Adrenal gland (tissue), 12 donors: ENCODE measurements around the gene CD180. TPM values are rescaled to one million over a fixed set of nuclear protein-coding genes. Genes with fewer than 3 reads are reported as not detected.
A peak's percentile ranks its signal among the peaks of the same experiment; 100 is the strongest.

Experiments
- DNase-seq, 7 donors: peaks; one replicate each; pipeline ENCODE4 v3.0.0-alpha.2; 2019 to 2020
- H3K27ac ChIP-seq, 5 donors: fragments of 200-600 bp; sonication (generic) in 4 of 5; 1 replicate in 3 of 5; 2 replicates in 2 of 5; pipeline versions ENCODE4 v1.5.1 to v1.8.0; 2016 to 2020; ENCODE audit warnings: mild to moderate bottlenecking in 1 of 5
- H3K27me3 ChIP-seq: fragments of 200-600 bp; 2 replicates; pipeline ENCODE4 v1.8.0; 2021
- H3K36me3 ChIP-seq, 2 donors: fragments of 200-600 bp; replicated peaks in 1 of 2; 1 replicate in 1 of 2; 2 replicates in 1 of 2; pipeline versions ENCODE4 v1.5.1 to v1.8.0; 2018 to 2022
- H3K4me1 ChIP-seq, 2 donors: fragments of 200-600 bp; replicated peaks in 1 of 2; 1 replicate in 1 of 2; 2 replicates in 1 of 2; pipeline versions ENCODE4 v1.5.1 to v1.8.0; 2018 to 2021
- H3K4me3 ChIP-seq, 4 donors: fragments of 200-600 bp; sonication (generic) in 3 of 4; one replicate each; pipeline ENCODE4 v1.5.1; 2016 to 2018
- H3K9me3 ChIP-seq, 3 donors: fragments of 200-600 bp; sonication (generic) in 1 of 3; replicated peaks in 1 of 3; 1 replicate in 2 of 3; 2 replicates in 1 of 3; pipeline versions ENCODE4 v1.5.1 to v1.8.0; 2016 to 2021
- POLR2A ChIP-seq, 2 donors: fragments of 450-650 bp; IDR thresholded peaks; one replicate each; pipeline ENCODE4 v1.6.1; 2017; ENCODE audit warnings: antibody characterized with exemption in 2 of 2, mild to moderate bottlenecking in 2 of 2, moderate library complexity in 1 of 2
- WGBS, 4 donors: extraction: QIAGEN DNeasy Blood & Tissue Kit in 2 of 4; methylation state at CpG; one replicate each; pipeline versions ENCODE4 v1.1.5 to v1.1.7; 2013 to 2017; 5-methylcytosine and 5-hydroxymethylcytosine counted together
- intact Hi-C, 2 donors: fragments of 100-400 bp; cut with DNase I; formaldehyde crosslinking; loops; one replicate each; pipeline versions ENCODE4 v1.14.1 to v1.15.0; 2022 to 2023
- polyA plus RNA-seq, 3 donors: library from polyadenylated mRNA; stranded (reverse); fragments of 200-250 nt in 2 of 3; fragments of 350-450 nt in 1 of 3; fragmentation: Illumina TruSeq in 1 of 3; extraction: RNeasy Lipid Tissue Mini Kit (QIAGEN cat#74804) in 1 of 3; gene quantifications; one replicate each; pipeline ENCODE4 v1.2.3, GENCODE V29; 2013 to 2014
- total RNA-seq, 9 donors: library from RNA; depleted of rRNA in 4 of 9; stranded (reverse); fragments of >200 nt in 4 of 9; fragments of 120-200 nt in 1 of 9; fragmentation: NEBNext Ultra II Directional in 1 of 9; extraction: Animal tissue kit (Norgen Biotek cat#: 25700) in 1 of 9; gene quantifications; one replicate each; pipeline versions ENCODE4 v1.1.0 to v1.2.4, GENCODE V29; 2013 to 2023
- TF ChIP-seq, protein P1 (sequence below), 6 experiments: fragments of 450-650 bp in 4 of 6; fragments of 200-600 bp in 2 of 6; sonication (generic) in 1 of 6; IDR thresholded peaks; 1 replicate in 5 of 6; 2 replicates in 1 of 6; pipeline versions ENCODE4 v1.5.1 to v1.8.0; 2016 to 2021; ENCODE audit warnings: antibody characterized with exemption in 6 of 6, mild to moderate bottlenecking in 2 of 6, moderate library complexity in 1 of 6
- donor health status: healthy with polysubstance abuse.
- donor health status: Bipolar disorder and iron deficiency.
- donor health status: DM: yes; HTN: yes; CAD: no.
- donor health status: DM: no; HTN: no; CAD: no.
- donor health status: DM: no; HTN: no; CAD: no.
- donor health status: DM: yes; HTN: yes; CAD: no.

The CD180 gene
- total and polyA plus RNA-seq, 12 donors: 0.37 to 3.6 (median 1.6) TPM

DNA sequence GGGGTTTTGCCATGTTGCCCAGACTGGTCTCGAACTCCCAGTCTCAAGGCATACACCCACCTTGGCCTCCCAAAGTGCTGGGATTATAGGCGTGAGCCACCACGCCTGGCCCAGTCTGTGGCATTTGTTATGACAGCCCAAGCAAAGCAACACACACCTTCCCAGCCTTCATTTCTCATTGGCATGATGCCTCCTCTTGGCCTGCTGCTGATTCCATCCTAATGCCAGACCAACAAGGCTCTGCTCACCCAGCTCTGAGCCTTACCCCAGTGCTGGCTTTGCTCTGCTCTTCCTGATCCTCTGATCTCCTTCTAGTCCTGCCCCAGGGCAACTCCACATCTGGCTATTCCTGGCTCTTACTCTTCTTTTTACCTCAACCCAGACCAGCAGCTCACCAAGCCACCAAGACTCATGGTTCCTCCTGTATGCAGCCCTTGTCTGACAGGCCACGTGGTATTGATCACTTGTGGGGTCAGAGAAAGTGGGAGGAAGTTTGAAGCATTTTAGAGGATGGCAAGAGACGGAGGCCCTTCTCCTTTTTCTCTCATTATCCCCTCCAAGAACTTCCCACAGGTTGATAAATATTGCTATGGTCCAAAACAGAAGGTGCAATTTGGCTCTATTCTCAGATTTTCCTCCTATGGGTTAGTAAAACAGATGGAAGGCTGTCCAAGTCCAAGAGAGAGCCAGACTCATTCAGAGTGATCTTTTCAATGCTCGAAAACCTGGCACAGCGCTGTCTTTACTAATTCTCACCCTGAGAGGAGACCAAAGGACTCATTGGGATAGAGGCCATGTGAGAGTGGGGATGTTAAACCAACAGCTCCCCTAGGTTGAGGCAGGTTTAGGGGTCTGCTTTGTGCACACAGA, 958 bp downstream of the CD180 start:
- 84 to 90% (median 89%) methylated on average over 4 to 7 of the region's 7 CpGs for WGBS, 4 donors
- DNase-seq: no peak
- no peak for TF ChIP-seq POLR2A (IDR thresholded peaks at IDR 0.05)
- TF ChIP-seq, protein P1, sequence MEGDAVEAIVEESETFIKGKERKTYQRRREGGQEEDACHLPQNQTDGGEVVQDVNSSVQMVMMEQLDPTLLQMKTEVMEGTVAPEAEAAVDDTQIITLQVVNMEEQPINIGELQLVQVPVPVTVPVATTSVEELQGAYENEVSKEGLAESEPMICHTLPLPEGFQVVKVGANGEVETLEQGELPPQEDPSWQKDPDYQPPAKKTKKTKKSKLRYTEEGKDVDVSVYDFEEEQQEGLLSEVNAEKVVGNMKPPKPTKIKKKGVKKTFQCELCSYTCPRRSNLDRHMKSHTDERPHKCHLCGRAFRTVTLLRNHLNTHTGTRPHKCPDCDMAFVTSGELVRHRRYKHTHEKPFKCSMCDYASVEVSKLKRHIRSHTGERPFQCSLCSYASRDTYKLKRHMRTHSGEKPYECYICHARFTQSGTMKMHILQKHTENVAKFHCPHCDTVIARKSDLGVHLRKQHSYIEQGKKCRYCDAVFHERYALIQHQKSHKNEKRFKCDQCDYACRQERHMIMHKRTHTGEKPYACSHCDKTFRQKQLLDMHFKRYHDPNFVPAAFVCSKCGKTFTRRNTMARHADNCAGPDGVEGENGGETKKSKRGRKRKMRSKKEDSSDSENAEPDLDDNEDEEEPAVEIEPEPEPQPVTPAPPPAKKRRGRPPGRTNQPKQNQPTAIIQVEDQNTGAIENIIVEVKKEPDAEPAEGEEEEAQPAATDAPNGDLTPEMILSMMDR (IDR thresholded peaks at IDR 0.05): no peak
- peak overlapping the region in 2 of 5 donors; percentile 8 to 13 for H3K27ac ChIP-seq
- intact Hi-C loops: no loop called here
- H3K4me3 ChIP-seq: no peak overlapping the region
- H3K27me3 ChIP-seq: no peaks in the 10 kb centered on the region
- no peaks in the 10 kb centered on the region for H3K36me3 ChIP-seq
- no peaks in the 10 kb centered on the region for H3K9me3 ChIP-seq
- peaks cover 5 to 15% of the 10 kb centered on the region in 2 donors for H3K4me1 ChIP-seq

DNA sequence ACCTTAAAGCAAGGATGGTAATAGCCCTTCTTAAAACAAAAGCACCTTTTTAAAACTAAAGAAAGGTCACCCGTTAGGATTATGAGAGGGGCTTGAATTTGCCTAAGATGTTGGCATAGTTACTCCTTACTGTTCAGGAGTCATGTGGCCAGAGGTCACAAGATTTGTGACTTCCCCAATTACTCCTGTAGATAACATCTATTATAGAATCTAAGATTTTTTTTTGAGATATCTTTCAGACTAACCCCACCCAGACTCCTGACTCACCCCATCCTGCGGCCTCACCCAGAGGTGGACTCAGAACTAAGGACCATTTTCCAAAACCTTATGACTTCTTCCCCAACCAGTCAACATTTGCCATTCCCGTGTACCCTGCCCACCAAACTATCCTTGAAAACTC, 2.4 kb downstream of the CD180 start:
- no peaks in the 10 kb centered on the region for H3K36me3 ChIP-seq
- TF ChIP-seq POLR2A (IDR thresholded peaks at IDR 0.05): no peak
- TF ChIP-seq, protein P1 (IDR thresholded peaks at IDR 0.05): no peak
- H3K27ac ChIP-seq: peak overlapping the region in 3 of 5 donors; percentile 6 to 62 (median 58)
- H3K4me1 ChIP-seq: peaks cover 5 to 15% of the 10 kb centered on the region in 2 donors
- intact Hi-C loops: no loop called here
- no peak overlapping the region for H3K4me3 ChIP-seq
- 80 to 89% (median 84%) methylated on average over 3 of the region's 3 CpGs for whole genome bisulfite sequencing, 4 donors
- DNase-seq: no peak
- no peaks in the 10 kb centered on the region for H3K27me3 ChIP-seq
- no peaks in the 10 kb centered on the region for H3K9me3 ChIP-seq

DNA sequence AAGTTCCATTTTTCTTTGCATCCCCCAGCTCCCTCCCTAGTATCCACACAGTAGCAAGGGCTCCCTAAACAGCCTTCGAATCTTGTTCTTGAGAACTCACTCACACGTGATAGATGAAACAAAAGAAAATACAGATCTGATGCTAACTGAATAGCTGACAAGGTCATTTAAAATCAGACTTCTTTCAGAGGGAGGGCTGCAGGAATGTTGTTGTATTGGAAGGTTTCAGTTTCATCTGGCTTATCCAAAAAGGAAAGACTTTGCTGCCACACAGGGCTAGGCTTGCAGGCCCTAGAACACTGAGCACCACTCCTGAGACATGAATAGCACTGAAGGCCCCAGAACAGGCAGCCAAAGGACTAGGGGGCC, 3.2 kb downstream of the CD180 start:
- TF ChIP-seq, protein P1 (IDR thresholded peaks at IDR 0.05): no peak
- TF ChIP-seq POLR2A (IDR thresholded peaks at IDR 0.05): no peak
- intact Hi-C loops: no loop called here
- peak overlapping the region; percentile 6 to 62 (median 20) for H3K27ac ChIP-seq
- no peaks in the 10 kb centered on the region for H3K9me3 ChIP-seq
- H3K4me1 ChIP-seq: peaks cover 5 to 16% of the 10 kb centered on the region in 2 donors
- 10 to 27% (median 16%) methylated on average over 2 of the region's 2 CpGs for WGBS, 4 donors
- H3K27me3 ChIP-seq: no peaks in the 10 kb centered on the region
- no peaks in the 10 kb centered on the region for H3K36me3 ChIP-seq
- no peak for DNase-seq
- H3K4me3 ChIP-seq: no peak overlapping the region

DNA sequence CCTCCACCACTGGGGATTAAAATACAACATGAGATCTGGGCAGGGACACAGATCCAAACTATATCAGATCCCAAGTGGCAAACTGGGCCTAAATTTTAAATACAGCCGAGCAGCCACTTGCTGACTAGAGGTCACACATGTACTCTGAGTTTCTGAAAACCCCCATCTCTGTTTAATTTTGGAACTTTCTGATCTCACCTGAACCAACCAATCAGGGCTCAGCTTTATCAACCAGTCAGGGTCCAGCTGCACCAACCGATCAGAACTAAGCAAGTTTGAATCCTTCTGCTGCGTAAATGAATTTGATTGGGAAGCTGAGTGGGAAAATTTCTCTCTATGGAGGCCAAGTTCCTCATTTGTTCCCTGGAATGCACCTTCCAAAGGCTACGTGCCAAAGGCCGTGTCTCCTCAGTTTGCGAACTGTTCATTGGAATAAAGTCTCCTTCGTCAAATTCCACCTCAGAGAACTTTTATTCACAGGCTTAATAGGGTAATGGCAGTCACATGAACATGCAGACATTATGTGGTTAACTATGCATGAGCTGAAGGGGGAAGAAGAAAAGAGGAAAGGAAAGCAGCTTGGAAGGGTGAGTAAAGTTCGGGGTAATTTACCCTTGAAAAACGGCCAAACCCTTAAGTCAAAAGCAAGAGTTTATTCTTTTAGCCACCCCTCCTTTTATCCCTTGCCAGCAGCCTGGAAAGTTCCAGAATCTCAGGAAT, 3.7 kb downstream of the CD180 start:
- TF ChIP-seq, protein P1 (IDR thresholded peaks at IDR 0.05): no peak
- no peak for TF ChIP-seq POLR2A (IDR thresholded peaks at IDR 0.05)
- DNase-seq: no peak
- WGBS, 4 donors: 49 to 56% (median 54%) methylated on average over 9 of the region's 9 CpGs
- intact Hi-C loops: no loop called here
- no peaks in the 10 kb centered on the region for H3K36me3 ChIP-seq
- no peaks in the 10 kb centered on the region for H3K9me3 ChIP-seq
- no peak overlapping the region for H3K4me3 ChIP-seq
- no peaks in the 10 kb centered on the region for H3K27me3 ChIP-seq
- peak overlapping the region; percentile 6 to 62 (median 20) for H3K27ac ChIP-seq
- H3K4me1 ChIP-seq: peaks cover 5 to 18% of the 10 kb centered on the region in 2 donors
